OCI-LY7 (cell line): ENCODE data around the gene NR1I2.

ENCODE experiments used
- CTCF ChIP-seq: fragments of 200-600 bp; sonication (generic); conservative IDR thresholded peaks from 2 replicates; pipeline ENCODE4 v1.5.1; 2014; ENCODE audit warnings: mild to moderate bottlenecking, antibody characterized with exemption, low read length, moderate library complexity, mixed read lengths
- EZH2phosphoT487 ChIP-seq: fragments of 200-600 bp; sonication (generic); IDR thresholded peaks from 2 replicates; pipeline ENCODE4 v1.6.1; 2018; ENCODE audit warnings: low read depth, borderline replicate concordance, mild to moderate bottlenecking, mixed run types, antibody characterized with exemption, low read length, moderate library complexity, mixed read lengths

GRCh38 chr3:119779731-119780383 lies 2.0 kb upstream of the NR1I2 start:
- TF ChIP-seq CTCF, result no peak
- no peak for TF ChIP-seq EZH2phosphoT487
